ENCODE measurements around the gene MAEA. TPM values are rescaled to one million over a fixed set of nuclear protein-coding genes. Genes with fewer than 3 reads are reported as not detected.
A peak's percentile ranks its signal among the peaks of the same experiment; 100 is the strongest.

Gene MAEA
- total and polyA plus RNA-seq, 5 donors from 2014 or later: 61.2 to 77.7 (median 66.4) TPM

- H3K4me1 Mint-ChIP-seq: peaks cover 0 to 2% (median 0%) of the 10 kb centered on the region in 4 donors
- H3K36me3 Mint-ChIP-seq: no peaks in the 10 kb centered on the region
- ATAC-seq (ENCODE audit: low read depth in 2 of 2) (no peak), DNase-seq (no peak)
- no peaks in the 10 kb centered on the region for H3K27me3 ChIP-seq (ENCODE audit: control insufficient read depth, insufficient read depth, low read length)
- H3K9me3 ChIP-seq (ENCODE audit: control insufficient read depth in 2 of 2, low read length in 2 of 2): no peaks in the 10 kb centered on the region
- H3K27ac ChIP-seq (ENCODE audit: insufficient read depth, low read length, poor library complexity, severe bottlenecking): no peak overlapping the region
- H3K36me3 ChIP-seq (ENCODE audit: control insufficient read depth, insufficient read depth, low read length): peaks cover 10% of the 10 kb centered on the region
- H3K4me3 ChIP-seq (ENCODE audit: low read depth, low read length): no peak overlapping the region
- no peaks in the 10 kb centered on the region for H3K27me3 Mint-ChIP-seq
- peak overlapping the region in 1 of 3 donors; percentile 68 for H3K27ac Mint-ChIP-seq
- no peak overlapping the region for H3K4me3 Mint-ChIP-seq
- H3K4me1 ChIP-seq (ENCODE audit: control insufficient read depth, insufficient read depth, low read length, poor library complexity, severe bottlenecking): no peaks in the 10 kb centered on the region
- no peaks in the 10 kb centered on the region for H3K9me3 Mint-ChIP-seq
Measured at GRCh38 chr4:1363513-1363912, 73.8 kb downstream of the MAEA start.

GRCh38 chr4:1364217-1364616 is 74.5 kb downstream of the MAEA start:
- Histone ChIP-seq H3K4me3 (ENCODE audit: low read depth, low read length) (no peak overlapping the region), H3K27ac (ENCODE audit: insufficient read depth, low read length, poor library complexity, severe bottlenecking) (no peak overlapping the region), H3K27me3 (ENCODE audit: control insufficient read depth, insufficient read depth, low read length) (no peaks in the 10 kb centered on the region), H3K4me1 (ENCODE audit: control insufficient read depth, insufficient read depth, low read length, poor library complexity, severe bottlenecking) (no peaks in the 10 kb centered on the region), H3K36me3 (ENCODE audit: control insufficient read depth, insufficient read depth, low read length) (peaks cover 3% of the 10 kb centered on the region), H3K9me3 (ENCODE audit: control insufficient read depth in 2 of 2, low read length in 2 of 2) (no peaks in the 10 kb centered on the region)
- ATAC-seq (ENCODE audit: low read depth in 2 of 2): no peak
- Mint-ChIP-seq H3K27me3 (no peaks in the 10 kb centered on the region), H3K27ac (no peak overlapping the region), H3K4me3 (no peak overlapping the region), H3K9me3 (no peaks in the 10 kb centered on the region), H3K4me1 (peaks cover 0 to 2% (median 0%) of the 10 kb centered on the region in 4 donors), H3K36me3 (no peaks in the 10 kb centered on the region)
- no peak for DNase-seq

- H3K9me3 ChIP-seq (ENCODE audit: control insufficient read depth in 2 of 2, low read length in 2 of 2): no peaks in the 10 kb centered on the region
- no peaks in the 10 kb centered on the region for H3K4me1 ChIP-seq (ENCODE audit: control insufficient read depth, insufficient read depth, low read length, poor library complexity, severe bottlenecking)
- Mint-ChIP-seq H3K27ac (no peak overlapping the region), H3K4me3 (no peak overlapping the region), H3K36me3 (peaks cover 4% of the 10 kb centered on the region), H3K4me1 (peaks cover 0 to 2% (median 0%) of the 10 kb centered on the region in 4 donors), H3K27me3 (no peaks in the 10 kb centered on the region), H3K9me3 (peaks cover 0 to 3% (median 0%) of the 10 kb centered on the region in 7 donors)
- ATAC-seq (ENCODE audit: low read depth in 2 of 2) (no peak), DNase-seq (no peak)
- no peak overlapping the region for H3K27ac ChIP-seq (ENCODE audit: insufficient read depth, low read length, poor library complexity, severe bottlenecking)
- H3K27me3 ChIP-seq (ENCODE audit: control insufficient read depth, insufficient read depth, low read length): no peaks in the 10 kb centered on the region
- peaks cover 2% of the 10 kb centered on the region for H3K36me3 ChIP-seq (ENCODE audit: control insufficient read depth, insufficient read depth, low read length)
- H3K4me3 ChIP-seq (ENCODE audit: low read depth, low read length): no peak overlapping the region
Measured at GRCh38 chr4:1364748-1365147, 75.1 kb downstream of the MAEA start.

- no peak overlapping the region for H3K27ac Mint-ChIP-seq
- H3K9me3 Mint-ChIP-seq: peaks cover 0 to 3% (median 0%) of the 10 kb centered on the region in 7 donors
- no peak overlapping the region for H3K4me3 Mint-ChIP-seq
- no peak overlapping the region for H3K4me3 ChIP-seq (ENCODE audit: low read depth, low read length)
- H3K4me1 Mint-ChIP-seq: peaks cover 0 to 2% (median 0%) of the 10 kb centered on the region in 4 donors
- no peaks in the 10 kb centered on the region for H3K27me3 ChIP-seq (ENCODE audit: control insufficient read depth, insufficient read depth, low read length)
- no peaks in the 10 kb centered on the region for H3K9me3 ChIP-seq (ENCODE audit: control insufficient read depth in 2 of 2, low read length in 2 of 2)
- H3K27me3 Mint-ChIP-seq: no peaks in the 10 kb centered on the region
- H3K4me1 ChIP-seq (ENCODE audit: control insufficient read depth, insufficient read depth, low read length, poor library complexity, severe bottlenecking): no peaks in the 10 kb centered on the region
- H3K27ac ChIP-seq (ENCODE audit: insufficient read depth, low read length, poor library complexity, severe bottlenecking): no peak overlapping the region
- H3K36me3 Mint-ChIP-seq: peaks cover 8% of the 10 kb centered on the region
- H3K36me3 ChIP-seq (ENCODE audit: control insufficient read depth, insufficient read depth, low read length): peaks cover 2% of the 10 kb centered on the region
- DNase-seq (no peak), ATAC-seq (ENCODE audit: low read depth in 2 of 2) (no peak)
Measured at GRCh38 chr4:1365271-1366178, 75.8 kb downstream of the MAEA start.

GRCh38 chr4:1366371-1367229 is 76.9 kb downstream of the MAEA start:
- Mint-ChIP-seq H3K4me3 (no peak overlapping the region), H3K9me3 (peaks cover 0 to 3% (median 0%) of the 10 kb centered on the region in 7 donors), H3K36me3 (peaks cover 16% of the 10 kb centered on the region), H3K27me3 (no peaks in the 10 kb centered on the region), H3K27ac (no peak overlapping the region), H3K4me1 (peaks cover 0 to 2% (median 0%) of the 10 kb centered on the region in 4 donors)
- no peaks in the 10 kb centered on the region for H3K4me1 ChIP-seq (ENCODE audit: control insufficient read depth, insufficient read depth, low read length, poor library complexity, severe bottlenecking)
- peaks cover 8% of the 10 kb centered on the region for H3K36me3 ChIP-seq (ENCODE audit: control insufficient read depth, insufficient read depth, low read length)
- H3K9me3 ChIP-seq (ENCODE audit: control insufficient read depth in 2 of 2, low read length in 2 of 2): no peaks in the 10 kb centered on the region
- no peaks in the 10 kb centered on the region for H3K27me3 ChIP-seq (ENCODE audit: control insufficient read depth, insufficient read depth, low read length)
- no peak for ATAC-seq (ENCODE audit: low read depth in 2 of 2)
- H3K27ac ChIP-seq (ENCODE audit: insufficient read depth, low read length, poor library complexity, severe bottlenecking): no peak overlapping the region
- DNase-seq: no peak
- H3K4me3 ChIP-seq (ENCODE audit: low read depth, low read length): no peak overlapping the region

GRCh38 chr4:1367230-1367935 is 77.7 kb downstream of the MAEA start:
- Mint-ChIP-seq H3K4me3 (no peak overlapping the region), H3K27me3 (no peaks in the 10 kb centered on the region), H3K27ac (no peak overlapping the region), H3K36me3 (peaks cover 22% of the 10 kb centered on the region), H3K9me3 (peaks cover 0 to 3% (median 0%) of the 10 kb centered on the region in 7 donors), H3K4me1 (no peaks in the 10 kb centered on the region)
- Histone ChIP-seq H3K4me3 (ENCODE audit: low read depth, low read length) (no peak overlapping the region), H3K4me1 (ENCODE audit: control insufficient read depth, insufficient read depth, low read length, poor library complexity, severe bottlenecking) (no peaks in the 10 kb centered on the region), H3K36me3 (ENCODE audit: control insufficient read depth, insufficient read depth, low read length) (peaks cover 14% of the 10 kb centered on the region), H3K27ac (ENCODE audit: insufficient read depth, low read length, poor library complexity, severe bottlenecking) (no peak overlapping the region), H3K9me3 (ENCODE audit: control insufficient read depth in 2 of 2, low read length in 2 of 2) (no peaks in the 10 kb centered on the region), H3K27me3 (ENCODE audit: control insufficient read depth, insufficient read depth, low read length) (no peaks in the 10 kb centered on the region)
- ATAC-seq (ENCODE audit: low read depth in 2 of 2) (no peak), DNase-seq (no peak)

- no peak overlapping the region for H3K4me3 Mint-ChIP-seq
Measured at GRCh38 chr4:1367936-1368289, 78.2 kb downstream of the MAEA start.

More at GRCh38 chr4:1367936-1368289, 78.2 kb downstream of the MAEA start:
- Mint-ChIP-seq H3K9me3 (peaks cover 0 to 3% (median 0%) of the 10 kb centered on the region in 7 donors), H3K27ac (no peak overlapping the region), H3K27me3 (no peaks in the 10 kb centered on the region), H3K4me1 (no peaks in the 10 kb centered on the region), H3K36me3 (peaks cover 27% of the 10 kb centered on the region)
- peaks cover 14% of the 10 kb centered on the region for H3K36me3 ChIP-seq (ENCODE audit: control insufficient read depth, insufficient read depth, low read length)
- H3K4me3 ChIP-seq (ENCODE audit: low read depth, low read length): no peak overlapping the region
- no peaks in the 10 kb centered on the region for H3K4me1 ChIP-seq (ENCODE audit: control insufficient read depth, insufficient read depth, low read length, poor library complexity, severe bottlenecking)
- H3K9me3 ChIP-seq (ENCODE audit: control insufficient read depth in 2 of 2, low read length in 2 of 2): no peaks in the 10 kb centered on the region
- H3K27me3 ChIP-seq (ENCODE audit: control insufficient read depth, insufficient read depth, low read length): no peaks in the 10 kb centered on the region
- no peak for DNase-seq
- H3K27ac ChIP-seq (ENCODE audit: insufficient read depth, low read length, poor library complexity, severe bottlenecking): no peak overlapping the region
- no peak for ATAC-seq (ENCODE audit: low read depth in 2 of 2)

All from CD4-positive, CD25-positive, alpha-beta regulatory T cell (primary cell).